Germinal center (tissue), 1 donor: ENCODE results near the gene KLHL26.
A peak's percentile ranks its signal among the peaks of the same experiment; 100 is the strongest.
"Not testable (repeated sequence)": the region's sequence is repeated elsewhere in the genome, so short reads cannot be mapped to it uniquely, and the experiment has no call there.

Experiments
- DNase-seq: peaks from one replicate; pipeline ENCODE4 v3.0.0; 2012; ENCODE audit warnings: mixed read lengths, low spot score

KLHL26 gene

GRCh38 chr19:18663940-18664530, 27.2 kb downstream of the KLHL26 start:
- no peak for DNase-seq

DNA sequence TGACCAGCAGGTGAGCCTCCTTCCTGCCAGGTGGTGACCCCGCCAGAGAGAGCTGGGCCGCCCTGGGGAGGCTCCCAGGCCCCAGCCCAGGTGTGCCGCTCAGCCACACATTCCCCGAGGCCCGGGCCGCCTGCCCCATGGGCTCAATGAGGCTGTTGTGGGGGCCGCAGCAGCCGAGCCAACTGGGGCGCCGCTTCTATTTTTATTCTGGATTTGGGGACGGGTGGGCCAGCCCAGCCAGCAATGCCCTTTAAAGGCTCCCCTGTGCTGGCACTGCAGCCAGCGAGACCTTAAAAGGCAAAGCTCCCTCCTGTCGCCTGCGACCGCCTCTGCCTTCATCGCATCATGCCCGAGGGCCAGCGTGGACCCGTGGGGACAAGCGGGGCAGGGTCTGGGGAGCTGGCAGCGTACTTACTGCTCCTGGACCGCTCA, 29.0 kb downstream of the KLHL26 start:
- no peak for DNase-seq

GRCh38 chr19:18666317-18666716, 29.5 kb downstream of the KLHL26 start:
- DNase-seq, result no peak

- DNase-seq, result no peak
Measured at GRCh38 chr19:18666784-18667183, 30.0 kb downstream of the KLHL26 start.

GRCh38 chr19:18667531-18668251, 30.9 kb downstream of the KLHL26 start:
- no peak for DNase-seq

GRCh38 chr19:18668252-18668631, 31.4 kb downstream of the KLHL26 start:
- DNase-seq, result no peak

- no peak for DNase-seq
Measured at GRCh38 chr19:18668744-18669523, 32.1 kb downstream of the KLHL26 start.

GRCh38 chr19:18669524-18669817, 32.6 kb downstream of the KLHL26 start:
- DNase-seq, result no peak

- no peak for DNase-seq
Measured at GRCh38 chr19:18669883-18670282, 33.1 kb downstream of the KLHL26 start.

- DNase-seq, result no peak
Measured at GRCh38 chr19:18670312-18670711, 33.5 kb downstream of the KLHL26 start.

- DNase-seq, result no peak
Measured at GRCh38 chr19:18671303-18672043, 34.6 kb downstream of the KLHL26 start.

DNA sequence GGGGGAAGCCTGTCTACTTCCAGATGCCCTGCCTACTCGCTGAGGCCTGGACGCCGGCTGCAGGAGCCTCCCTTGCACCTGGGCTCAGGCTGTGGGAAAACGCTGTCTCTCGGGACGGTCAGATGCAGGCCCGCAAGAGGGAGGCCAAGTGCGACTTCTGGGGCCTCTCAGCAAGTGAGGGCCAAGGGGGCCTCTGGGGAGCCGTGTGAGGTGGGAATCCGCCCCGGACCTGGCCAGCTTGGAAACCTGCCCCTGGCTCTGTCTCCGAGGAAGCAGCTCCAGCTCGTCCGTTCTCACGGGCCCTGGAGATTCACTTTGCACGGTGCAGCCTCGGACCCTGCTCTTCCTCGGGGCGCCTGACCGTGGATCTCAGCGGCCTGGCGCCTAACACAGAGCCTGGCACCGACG, 35.2 kb downstream of the KLHL26 start:
- DNase-seq, result no peak

GRCh38 chr19:18672606-18673337, 35.9 kb downstream of the KLHL26 start:
- no peak for DNase-seq

DNA sequence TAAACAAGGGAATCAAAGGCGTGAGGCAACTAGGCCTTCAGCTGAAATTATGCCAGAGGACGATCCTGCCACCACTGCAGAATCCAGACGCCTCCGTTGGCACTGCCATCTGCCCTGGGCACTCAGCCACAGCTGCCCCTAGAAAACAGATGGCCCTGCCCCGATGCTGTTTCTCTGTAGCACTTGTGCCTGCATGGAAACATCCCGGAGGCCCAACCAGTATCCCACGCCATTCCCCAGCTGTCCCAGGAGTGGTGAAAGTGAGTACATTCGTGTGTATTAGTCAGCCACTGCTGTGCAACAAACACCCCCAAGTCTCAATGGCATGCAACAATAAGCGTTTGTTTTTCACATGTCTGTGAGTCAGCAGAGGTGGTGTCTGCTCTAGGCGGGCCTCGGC, 37.8 kb downstream of the KLHL26 start:
- DNase-seq, result no peak

- DNase-seq, result peak; percentile 40
Measured at GRCh38 chr19:18675779-18676178, 39.0 kb downstream of the KLHL26 start.

DNA sequence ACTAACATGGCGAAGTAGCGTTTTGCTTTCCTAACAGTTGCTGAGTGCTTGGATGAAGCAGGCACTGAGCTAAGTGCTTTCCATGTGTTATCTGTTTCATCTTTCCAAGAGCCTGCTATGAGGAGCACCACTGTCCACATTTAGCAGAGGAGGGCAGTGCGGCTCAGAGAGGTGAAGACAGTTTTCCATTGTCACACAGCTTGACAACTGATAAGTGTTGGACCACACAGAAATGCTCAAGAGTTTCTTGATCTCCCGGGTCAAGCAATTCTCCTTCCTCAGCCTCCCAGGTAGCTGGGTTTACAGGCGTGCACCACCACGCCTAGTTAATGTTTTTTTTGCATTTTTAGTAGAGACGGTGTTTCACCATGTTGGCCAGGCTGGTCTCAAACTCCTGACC, 39.9 kb downstream of the KLHL26 start:
- DNase-seq, result no peak

DNA sequence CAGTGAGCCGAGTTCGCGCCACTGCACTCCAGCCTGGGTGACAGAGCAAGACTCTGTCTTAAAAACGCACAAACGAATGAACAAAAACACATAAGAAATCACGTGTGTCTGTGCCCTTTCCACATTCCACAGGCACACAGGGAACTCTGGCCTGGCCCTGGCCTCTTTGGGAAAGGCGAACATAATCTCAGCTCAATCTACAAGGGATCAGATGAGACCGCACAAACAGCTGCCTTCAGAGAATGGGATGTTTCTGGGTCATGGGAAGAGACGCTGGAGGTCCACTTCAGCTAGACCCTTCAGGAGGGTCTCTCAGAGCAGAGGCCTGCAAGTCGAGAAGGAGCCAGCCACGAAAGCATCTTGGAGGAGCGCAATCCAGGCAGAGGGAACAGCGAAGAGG, 40.3 kb downstream of the KLHL26 start:
- no peak for DNase-seq

- not testable (repeated sequence) for DNase-seq
Measured at GRCh38 chr19:18680148-18680547, 43.3 kb downstream of the KLHL26 start.

GRCh38 chr19:18682807-18683108, 45.9 kb downstream of the KLHL26 start:
- no peak for DNase-seq

GRCh38 chr19:18683109-18683957, 46.5 kb downstream of the KLHL26 start, which contains the start of gene CRTC1:
CRTC1 (plus strand) TSS chr19:18683680; CDS start chr19:18683703, 23 bp downstream.
- peak; percentile 99 for DNase-seq
